ENCODE measurements around the gene HNRNPL.

- TF ChIP-seq POLR2A (IDR thresholded peaks at IDR 0.05; ENCODE audit: low read length): no peak
- TF ChIP-seq GATA1 (IDR thresholded peaks at IDR 0.05; ENCODE audit: low read depth, low read length): no peak
Measured at GRCh38 chr19:38815059-38816001, 34.5 kb downstream of the HNRNPL start.
